A172 (cell line): ENCODE measurements around the gene NMNAT2. TPM values are rescaled to one million over a fixed set of nuclear protein-coding genes. Genes with fewer than 3 reads are reported as not detected.
"Not testable (repeated sequence)": the region's sequence is repeated elsewhere in the genome, so short reads cannot be mapped to it uniquely, and the experiment has no call there.

ENCODE experiments used
- DNase-seq: peaks from one replicate; pipeline ENCODE4 v3.0.0-alpha.2; 2015; ENCODE audit warnings: low spot score
- total RNA-seq: library from RNA; depleted of rRNA; stranded (reverse); fragments of >200 nt; shearing (Covaris generic); gene quantifications from 2 replicates; pipeline ENCODE4 v1.2.3, GENCODE V29; 2014

Gene NMNAT2
- total RNA-seq, 1 experiment from 2014 or later: 3.1 TPM

GRCh38 chr1:183262628-183263200 is 155.5 kb downstream of the NMNAT2 start:
- no peak for DNase-seq

DNA sequence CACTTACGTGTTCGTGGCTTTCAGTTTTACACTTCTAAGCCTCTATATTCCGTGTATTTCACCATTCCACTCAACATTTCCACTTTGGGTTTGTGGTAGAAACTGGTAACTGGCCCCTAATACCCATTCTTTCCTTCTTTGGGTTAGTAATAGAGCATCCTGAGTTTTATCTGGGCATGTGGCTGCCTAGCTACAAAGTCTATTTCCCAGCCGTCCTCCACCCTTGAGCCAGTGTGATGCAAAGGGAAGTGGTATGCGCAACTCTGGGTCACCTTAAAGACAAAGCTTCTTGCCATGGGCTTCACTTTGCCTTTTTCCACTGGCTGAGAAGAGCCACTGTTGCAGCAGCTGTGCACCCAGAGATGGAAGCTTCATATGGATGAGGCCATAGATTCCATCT is 158.3 kb downstream of the NMNAT2 start:
- no peak for DNase-seq

- no peak for DNase-seq
Observed at GRCh38 chr1:183255073-183255472, 163.1 kb downstream of the NMNAT2 start.

GRCh38 chr1:183251959-183252450 is 166.2 kb downstream of the NMNAT2 start:
- no peak for DNase-seq

- no peak for DNase-seq
Observed at GRCh38 chr1:183251101-183251958, 166.8 kb downstream of the NMNAT2 start.

DNA sequence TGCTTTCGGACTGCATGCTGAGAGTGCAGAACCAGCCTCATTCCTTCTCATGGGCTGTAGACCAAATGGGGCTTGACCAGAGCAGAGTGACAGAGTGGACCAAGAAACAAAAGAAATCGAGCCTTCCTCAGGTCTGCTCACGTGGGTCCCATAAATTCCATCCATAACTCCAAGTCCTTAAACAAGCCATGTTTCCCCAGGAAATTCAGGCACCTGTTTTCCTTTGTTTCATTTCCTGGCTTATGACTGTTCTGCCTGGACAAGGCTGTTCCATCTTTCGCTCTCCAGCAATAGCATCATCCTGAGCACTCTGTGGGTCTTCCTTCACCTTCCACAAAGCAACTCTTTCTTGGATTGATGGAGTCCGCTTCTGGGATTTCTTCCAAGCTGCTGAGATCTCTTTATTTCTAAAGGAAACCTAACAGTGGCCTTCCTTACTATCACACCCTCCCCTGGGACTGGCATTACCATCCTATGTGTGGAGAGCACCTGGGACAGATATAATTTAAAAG is 168.2 kb downstream of the NMNAT2 start:
- DNase-seq: no peak

GRCh38 chr1:183248989-183249691 is 169.0 kb downstream of the NMNAT2 start:
- DNase-seq: no peak

DNA sequence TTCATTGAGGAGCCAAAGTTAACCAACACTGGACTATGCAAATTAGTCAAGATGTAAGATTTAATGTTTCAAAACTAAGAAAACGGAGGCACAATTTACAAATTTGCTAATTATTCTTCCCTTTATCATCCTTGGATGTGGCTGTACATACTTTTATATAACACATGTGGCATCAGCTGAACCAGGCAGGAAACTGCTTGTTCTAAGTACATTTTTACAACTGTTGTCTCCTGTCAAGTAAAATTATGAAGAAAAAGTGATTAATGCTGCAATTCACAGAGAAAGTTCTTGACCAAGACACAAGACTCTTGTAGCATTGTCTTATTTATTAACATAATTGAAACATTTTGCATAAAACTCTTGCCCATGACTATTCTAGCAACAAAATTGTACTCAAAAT is 170.2 kb downstream of the NMNAT2 start:
- no peak for DNase-seq

DNA sequence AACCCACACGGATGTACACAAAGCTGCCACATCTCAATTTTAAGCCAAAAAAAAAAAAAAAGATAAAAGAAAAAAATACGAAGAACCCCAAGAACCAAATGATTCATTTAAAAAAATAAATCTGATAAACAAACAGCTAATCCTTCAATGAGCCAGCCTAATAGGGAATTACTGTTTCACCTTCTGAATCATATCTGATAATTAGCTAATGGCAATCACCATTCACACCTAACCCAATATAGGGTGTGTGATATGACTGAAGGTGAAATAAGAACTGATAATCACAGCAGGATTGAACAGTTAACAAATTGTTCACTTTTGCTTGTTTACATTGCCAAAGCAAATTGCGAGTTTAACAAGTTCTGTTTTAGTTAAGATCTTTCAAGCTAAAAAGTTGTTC is 170.7 kb downstream of the NMNAT2 start:
- no peak for DNase-seq

DNA sequence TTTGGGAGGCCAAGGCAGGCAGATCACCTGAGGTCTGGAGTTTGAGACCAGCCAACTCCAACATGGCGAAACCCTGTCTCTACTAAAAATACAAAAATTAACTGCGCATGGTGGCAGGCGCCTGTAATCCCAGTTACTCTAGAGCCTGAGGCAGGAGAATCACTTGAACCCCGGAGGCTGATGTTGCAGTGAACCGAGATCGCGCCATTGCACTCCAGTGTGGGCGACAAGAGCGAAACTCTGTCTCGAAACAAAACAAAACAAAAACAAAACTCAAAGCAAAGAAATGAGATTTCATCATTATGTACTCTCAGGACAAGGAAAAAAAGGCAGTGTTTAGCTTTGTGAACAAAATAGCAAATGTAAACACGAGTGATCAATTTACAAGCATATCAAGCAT is 171.1 kb downstream of the NMNAT2 start:
- DNase-seq: no peak

DNA sequence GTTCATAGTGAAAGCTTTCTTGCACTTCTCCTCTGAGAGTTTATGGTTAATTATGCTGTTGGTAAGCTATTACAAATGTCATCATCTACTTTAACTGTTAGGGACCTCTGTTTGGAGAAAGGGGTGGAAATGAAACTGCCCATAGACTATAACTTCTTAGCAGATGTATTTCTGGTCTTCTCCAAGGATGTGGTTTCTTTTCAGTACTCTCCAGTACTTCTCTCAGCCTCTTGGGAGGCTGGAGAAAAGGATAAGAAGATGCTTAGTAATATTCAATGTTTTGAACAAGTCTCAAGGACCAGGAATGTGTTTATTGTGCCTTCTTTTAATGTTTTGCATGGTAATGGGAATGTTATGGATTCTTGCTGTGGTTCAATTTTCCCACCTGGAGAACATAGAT is 171.7 kb downstream of the NMNAT2 start:
- DNase-seq: no peak

DNA sequence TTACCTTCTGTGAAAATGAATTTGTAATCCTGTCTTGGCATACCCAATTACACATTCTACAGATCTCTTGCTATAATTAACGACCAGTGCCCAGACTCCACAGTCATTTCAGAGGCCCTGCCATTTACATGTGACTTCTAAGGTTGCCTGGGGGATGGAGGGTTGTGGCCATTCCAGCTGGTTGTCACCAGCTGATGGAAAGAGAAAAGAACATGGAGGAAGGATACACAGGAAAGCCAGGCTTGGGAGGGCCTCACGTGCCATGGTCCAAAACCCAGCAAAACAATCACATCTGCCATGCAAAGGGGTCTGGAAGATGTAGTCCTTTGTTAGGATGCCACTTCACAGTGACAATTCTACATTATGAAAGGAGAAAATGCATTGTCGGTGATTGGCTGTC is 172.8 kb downstream of the NMNAT2 start:
- DNase-seq: no peak

DNA sequence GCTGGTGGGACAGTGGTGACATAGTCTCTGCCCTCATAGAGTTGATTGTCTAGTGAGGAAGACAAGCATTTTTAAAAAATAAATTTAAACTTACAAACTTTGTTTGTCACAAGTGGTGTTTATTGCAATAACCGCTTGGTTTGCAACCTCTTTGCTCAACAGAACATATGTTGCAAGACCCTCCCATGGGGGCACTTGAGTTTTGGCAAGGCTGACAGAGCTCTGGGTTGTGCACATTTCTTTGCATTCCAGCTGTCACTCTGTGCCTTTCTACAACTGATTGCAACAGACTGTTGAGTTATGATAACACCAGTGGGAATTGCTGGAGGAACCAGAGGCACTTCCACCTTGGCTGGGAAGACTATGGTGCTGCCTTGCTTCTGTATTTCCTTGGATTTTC is 173.7 kb downstream of the NMNAT2 start:
- no peak for DNase-seq

DNA sequence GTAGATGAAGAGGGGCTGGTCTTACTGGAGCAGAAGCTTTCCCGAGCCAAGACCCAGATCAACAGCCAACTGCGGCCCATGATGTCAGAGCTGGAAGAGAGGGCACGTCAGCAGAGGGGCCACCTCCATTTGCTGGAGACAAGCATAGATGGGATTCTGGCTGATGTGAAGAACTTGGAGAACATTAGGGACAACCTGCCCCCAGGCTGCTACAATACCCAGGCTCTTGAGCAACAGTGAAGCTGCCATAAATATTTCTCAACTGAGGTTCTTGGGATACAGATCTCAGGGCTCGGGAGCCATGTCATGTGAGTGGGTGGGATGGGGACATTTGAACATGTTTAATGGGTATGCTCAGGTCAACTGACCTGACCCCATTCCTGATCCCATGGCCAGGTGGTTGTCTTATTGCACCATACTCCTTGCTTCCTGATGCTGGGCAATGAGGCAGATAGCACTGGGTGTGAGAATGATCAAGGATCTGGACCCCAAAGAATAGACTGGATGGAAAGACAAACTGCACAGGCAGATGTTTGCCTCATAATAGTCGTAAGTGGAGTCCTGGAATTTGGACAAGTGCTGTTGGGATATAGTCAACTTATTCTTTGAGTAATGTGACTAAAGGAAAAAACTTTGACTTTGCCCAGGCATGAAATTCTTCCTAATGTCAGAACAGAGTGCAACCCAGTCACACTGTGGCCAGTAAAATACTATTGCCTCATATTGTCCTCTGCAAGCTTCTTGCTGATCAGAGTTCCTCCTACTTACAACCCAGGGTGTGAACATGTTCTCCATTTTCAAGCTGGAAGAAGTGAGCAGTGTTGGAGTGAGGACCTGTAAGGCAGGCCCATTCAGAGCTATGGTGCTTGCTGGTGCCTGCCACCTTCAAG is 174.8 kb downstream of the NMNAT2 start:
- DNase-seq: no peak

DNA sequence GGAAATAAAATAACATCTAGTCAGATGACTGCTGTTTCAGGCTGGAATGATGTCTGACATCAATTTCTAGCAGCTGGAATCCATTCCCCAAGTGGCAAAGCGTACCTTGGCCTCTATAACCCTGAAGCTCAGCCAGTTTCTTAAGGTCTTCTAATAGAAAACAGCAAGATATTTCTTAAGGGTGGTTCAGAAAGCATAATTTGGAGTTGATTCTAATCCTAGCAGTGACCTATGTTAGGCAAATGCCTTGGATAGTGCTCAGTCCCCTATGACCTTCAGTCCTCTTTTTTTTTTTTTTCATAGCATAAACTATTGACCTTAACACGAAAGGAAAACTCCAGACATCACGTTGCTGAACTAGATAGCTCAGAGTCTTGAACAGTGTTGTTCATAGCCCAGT is 175.6 kb downstream of the NMNAT2 start:
- no peak for DNase-seq

- DNase-seq: no peak
Observed at GRCh38 chr1:183241471-183241870, 176.7 kb downstream of the NMNAT2 start.

GRCh38 chr1:183240853-183241252 is 177.3 kb downstream of the NMNAT2 start:
- DNase-seq: not testable (repeated sequence)

GRCh38 chr1:183240526-183240825 is 177.7 kb downstream of the NMNAT2 start:
- DNase-seq: no peak

DNA sequence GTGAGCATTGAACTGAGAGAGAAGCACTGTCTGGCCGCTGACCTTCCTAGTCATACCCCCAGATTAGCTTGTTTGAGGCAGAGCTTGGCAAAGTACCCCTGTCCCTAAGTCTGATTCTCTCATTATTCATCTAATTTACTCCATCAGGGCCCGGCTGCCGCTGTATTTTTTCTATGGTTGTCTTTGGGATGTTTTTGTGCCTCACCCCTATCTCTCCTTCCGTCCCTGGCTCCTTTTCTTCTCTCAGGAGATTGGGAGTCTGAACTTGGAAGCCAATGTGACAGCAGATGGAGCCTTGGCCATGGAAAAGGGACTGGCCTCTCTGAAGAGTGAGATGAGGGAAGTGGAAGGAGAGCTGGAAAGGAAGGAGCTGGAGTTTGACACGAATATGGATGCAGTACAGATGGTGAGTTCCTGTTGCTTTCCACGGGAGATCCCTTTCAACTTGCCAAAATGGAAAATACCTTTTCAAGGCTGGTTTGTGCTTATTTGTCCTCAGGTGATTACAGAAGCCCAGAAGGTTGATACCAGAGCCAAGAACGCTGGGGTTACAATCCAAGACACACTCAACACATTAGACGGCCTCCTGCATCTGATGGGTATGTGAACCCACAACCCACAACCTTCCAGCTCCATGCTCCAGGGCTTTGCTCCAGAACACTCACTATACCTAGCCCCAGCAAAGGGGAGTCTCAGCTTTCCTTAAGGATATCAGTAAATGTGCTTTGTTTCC is 178.2 kb downstream of the NMNAT2 start:
- no peak for DNase-seq

- DNase-seq: no peak
Observed at GRCh38 chr1:183239220-183239742, 178.9 kb downstream of the NMNAT2 start.

GRCh38 chr1:183238071-183238470 is 180.1 kb downstream of the NMNAT2 start:
- peak; percentile 89 for DNase-seq
